ENCODE results near the gene AMOTL1.

Gene AMOTL1

GRCh38 chr11:94768602-94769541 is 716 bp downstream of the AMOTL1 start:
- no peak for DNase-seq (ENCODE audit: low read depth)

GRCh38 chr11:94769880-94770279 is 1.7 kb downstream of the AMOTL1 start:
- no peak for DNase-seq (ENCODE audit: low read depth)

GRCh38 chr11:94770563-94771120 is 2.5 kb downstream of the AMOTL1 start:
- DNase-seq (ENCODE audit: low read depth): no peak

- DNase-seq (ENCODE audit: low read depth): no peak
Observed at GRCh38 chr11:94771390-94771789, 3.2 kb downstream of the AMOTL1 start.

- DNase-seq (ENCODE audit: low read depth): no peak
Observed at GRCh38 chr11:94771951-94772350, 3.8 kb downstream of the AMOTL1 start.

- no peak for DNase-seq (ENCODE audit: low read depth)
Observed at GRCh38 chr11:94773842-94774241, 5.7 kb downstream of the AMOTL1 start.

- no peak for DNase-seq (ENCODE audit: low read depth)
Observed at GRCh38 chr11:94774345-94774744, 6.2 kb downstream of the AMOTL1 start.

- no peak for DNase-seq (ENCODE audit: low read depth)
Observed at GRCh38 chr11:94775567-94776327, 7.6 kb downstream of the AMOTL1 start.

GRCh38 chr11:94776351-94777321 is 8.5 kb downstream of the AMOTL1 start:
- DNase-seq (ENCODE audit: low read depth): no peak

GRCh38 chr11:94780432-94780831 is 12.3 kb downstream of the AMOTL1 start:
- DNase-seq (ENCODE audit: low read depth): no peak

GRCh38 chr11:94781837-94782236 is 13.7 kb downstream of the AMOTL1 start:
- no peak for DNase-seq (ENCODE audit: low read depth)

- DNase-seq (ENCODE audit: low read depth): no peak
Observed at GRCh38 chr11:94782446-94782845, 14.3 kb downstream of the AMOTL1 start.

GRCh38 chr11:94784884-94785283 is 16.7 kb downstream of the AMOTL1 start:
- DNase-seq (ENCODE audit: low read depth): no peak

- DNase-seq (ENCODE audit: low read depth): no peak
Observed at GRCh38 chr11:94785509-94785908, 17.4 kb downstream of the AMOTL1 start.

GRCh38 chr11:94786264-94787126 is 18.3 kb downstream of the AMOTL1 start:
- DNase-seq (ENCODE audit: low read depth): no peak

GRCh38 chr11:94787801-94788200 is 19.6 kb downstream of the AMOTL1 start:
- no peak for DNase-seq (ENCODE audit: low read depth)

- no peak for DNase-seq (ENCODE audit: low read depth)
Observed at GRCh38 chr11:94788396-94788795, 20.2 kb downstream of the AMOTL1 start.

GRCh38 chr11:94790197-94790596 is 22.0 kb downstream of the AMOTL1 start:
- no peak for DNase-seq (ENCODE audit: low read depth)

GRCh38 chr11:94790661-94791180 is 22.6 kb downstream of the AMOTL1 start:
- DNase-seq (ENCODE audit: low read depth): no peak

- DNase-seq (ENCODE audit: low read depth): no peak
Observed at GRCh38 chr11:94791216-94791889, 23.2 kb downstream of the AMOTL1 start.
